WTC11 (cell line): ENCODE results near the gene INPPL1. TPM values are rescaled to one million over a fixed set of nuclear protein-coding genes. Genes with fewer than 3 reads are reported as not detected.

Experiments
- ATAC-seq: fragments of 200-7000 bp; cut with Tn5 transposase; 2 replicates; pipeline ENCODE4 v1.10.0; 2021; ENCODE audit warnings: mild to moderate bottlenecking, moderate library complexity
- CTCF ChIA-PET: fragments of 300-600 bp; sonication (Branson Sonifier 250); formaldehyde crosslinking; loops from one replicate; lab custom pipeline; 2021; ENCODE audit warnings: antibody characterized with exemption; lab: Charles Lee
- POLR2A ChIA-PET: fragments of 350-600 bp; sonication (Branson Sonifier 250); formaldehyde crosslinking; loops from one replicate; lab custom pipeline; 2021; ENCODE audit warnings: antibody characterized with exemption; lab: Charles Lee
- DNase-seq: peaks from one replicate; pipeline ENCODE4 v3.0.0; 2021; ENCODE audit warnings: low spot score
- H3K27ac Mint-ChIP-seq: 2 replicates; pipeline ENCODE4 v1.8.0; 2021; ENCODE audit warnings: mixed read lengths
- H3K27me3 Mint-ChIP-seq: 2 replicates; pipeline ENCODE4 v1.8.0; 2021; ENCODE audit warnings: low read depth, mild to moderate bottlenecking, moderate library complexity, mixed read lengths
- H3K36me3 Mint-ChIP-seq: 2 replicates; pipeline ENCODE4 v1.8.0; 2021; ENCODE audit warnings: mixed read lengths
- H3K4me1 Mint-ChIP-seq: 2 replicates; pipeline ENCODE4 v1.8.0; 2022; ENCODE audit warnings: mixed read lengths
- H3K4me3 Mint-ChIP-seq: 2 replicates; pipeline ENCODE4 v1.8.0; 2021; ENCODE audit warnings: mild to moderate bottlenecking, moderate library complexity, mixed read lengths
- H3K9me3 Mint-ChIP-seq: 2 replicates; pipeline ENCODE4 v1.8.0; 2021; ENCODE audit warnings: mixed read lengths
- AR ChIP-seq: fragments of 250-450 bp; sonication (Bioruptor Pico); IDR thresholded peaks from 2 replicates; pipeline ENCODE4 v1.9.0; 2021; ENCODE audit warnings: mild to moderate bottlenecking
- EMX1 ChIP-seq: fragments of 250-450 bp; sonication (Bioruptor Pico); IDR thresholded peaks from 2 replicates; pipeline ENCODE4 v1.8.0; 2021; ENCODE audit warnings: mild to moderate bottlenecking
- ESRRA ChIP-seq: sonication (generic); formaldehyde crosslinking; IDR thresholded peaks from 2 replicates; pipeline ENCODE4 v1.8.1; 2022; ENCODE audit warnings: mild to moderate bottlenecking, missing genetic modification reagents, borderline replicate concordance
- HMGA2 ChIP-seq: fragments of 250-450 bp; sonication (Bioruptor Pico); IDR thresholded peaks from 2 replicates; pipeline ENCODE4 v1.4.0; 2021; ENCODE audit warnings: mild to moderate bottlenecking, moderate library complexity
- MXD4 ChIP-seq: fragments of 250-450 bp; sonication (Bioruptor Pico); IDR thresholded peaks from 2 replicates; pipeline ENCODE4 v1.8.0; 2021; ENCODE audit warnings: mild to moderate bottlenecking, moderate library complexity, borderline replicate concordance
- NR1H2 ChIP-seq: sonication (generic); formaldehyde crosslinking; IDR thresholded peaks from 2 replicates; pipeline ENCODE4 v1.9.0; 2021; ENCODE audit warnings: mild to moderate bottlenecking, moderate library complexity, missing genetic modification reagents
- NR3C1 ChIP-seq: sonication (generic); formaldehyde crosslinking; conservative IDR thresholded peaks from 2 replicates; pipeline ENCODE4 v1.8.1; 2023; ENCODE audit warnings: low read depth, mild to moderate bottlenecking, missing genetic modification reagents
- PRDM15 ChIP-seq: sonication (generic); formaldehyde crosslinking; IDR thresholded peaks from 2 replicates; pipeline ENCODE4 v1.8.0; 2022; ENCODE audit warnings: missing genetic modification reagents
- SMAD4 ChIP-seq: sonication (generic); formaldehyde crosslinking; IDR thresholded peaks from 2 replicates; pipeline ENCODE4 v1.8.0; 2022; ENCODE audit warnings: mild to moderate bottlenecking, missing genetic modification reagents
- TEAD1 ChIP-seq: sonication (generic); formaldehyde crosslinking; IDR thresholded peaks from 2 replicates; pipeline ENCODE4 v1.8.0; 2022; ENCODE audit warnings: mild to moderate bottlenecking, missing genetic modification reagents
- ZNF263 ChIP-seq: sonication (generic); formaldehyde crosslinking; IDR thresholded peaks from 2 replicates; pipeline ENCODE4 v1.8.1; 2022; ENCODE audit warnings: low read depth, mild to moderate bottlenecking, moderate library complexity, missing genetic modification reagents
- ZNF671 ChIP-seq: fragments of 250-450 bp; sonication (Bioruptor Pico); IDR thresholded peaks from 2 replicates; pipeline ENCODE4 v1.8.0; 2021; ENCODE audit warnings: mild to moderate bottlenecking
- total RNA-seq: library from RNA; stranded (reverse); gene quantifications from 3 replicates; pipeline ENCODE4 v1.2.3, GENCODE V29; 2021
- TF ChIP-seq, protein P1 (sequence below): sonication (generic); formaldehyde crosslinking; IDR thresholded peaks from 2 replicates; pipeline ENCODE4 v1.8.0; 2022; ENCODE audit warnings: mild to moderate bottlenecking, missing genetic modification reagents
- TF ChIP-seq, protein P2 (sequence below): fragments of 250-450 bp; sonication (Bioruptor Pico); IDR thresholded peaks from 2 replicates; pipeline ENCODE4 v1.9.0; 2021; ENCODE audit warnings: moderate library complexity, mild to moderate bottlenecking, inconsistent platforms, borderline replicate concordance
- TF ChIP-seq, protein P3 (sequence below): fragments of 250-450 bp; sonication (Bioruptor Pico); IDR thresholded peaks from 2 replicates; pipeline ENCODE4 v2.1.2; 2022; ENCODE audit warnings: mild to moderate bottlenecking, moderate library complexity
- TF ChIP-seq, protein P4 (sequence below): sonication (generic); formaldehyde crosslinking; conservative IDR thresholded peaks from 2 replicates; pipeline ENCODE4 v1.8.1; 2023; ENCODE audit warnings: mild to moderate bottlenecking, low read depth, missing genetic modification reagents, moderate library complexity
- TF ChIP-seq, protein P5 (sequence below): sonication (generic); formaldehyde crosslinking; IDR thresholded peaks from 2 replicates; pipeline ENCODE4 v1.8.1; 2023; ENCODE audit warnings: mild to moderate bottlenecking, moderate library complexity, missing genetic modification reagents

The INPPL1 gene
- total RNA-seq, 1 experiment from 2014 or later, result 136 TPM

GRCh38 chr11:72191961-72192381 lies 32.6 kb upstream of the INPPL1 start, which contains the start of gene FOLR1:
Gene FOLR1 (plus strand): TSS chr11:72192140. CDS start chr11:72192174, 34 bp downstream.
- no peak within 1 kb of the TSS; the same call in 1 of the 2 replicates for H3K27ac Mint-ChIP-seq
- TF ChIP-seq NR1H2 (CRISPR knock-in tag), result no peak
- no peak for TF ChIP-seq AR (CRISPR knock-in tag)
- no peak for TF ChIP-seq HMGA2 (CRISPR knock-in tag)
- ATAC-seq (peak; percentile 89), DNase-seq (peak; percentile 41)
- no peaks in the 10 kb centered on the region for H3K36me3 Mint-ChIP-seq
- no peaks in the 10 kb centered on the region for H3K9me3 Mint-ChIP-seq
- ChIA-PET CTCF (interaction anchor here (1.1 to 1.9 kb wide), 4 partner anchors 9 to 100 kb away, joined by 3 to 7 read pairs (median 4); no protein-coding TSS in a partner anchor), POLR2A (no interaction called here)
- no peak within 1 kb of the TSS for H3K4me3 Mint-ChIP-seq
- H3K27me3 Mint-ChIP-seq, result no peaks in the 10 kb centered on the region
- peaks cover 8% of the 10 kb centered on the region for H3K4me1 Mint-ChIP-seq

DNA sequence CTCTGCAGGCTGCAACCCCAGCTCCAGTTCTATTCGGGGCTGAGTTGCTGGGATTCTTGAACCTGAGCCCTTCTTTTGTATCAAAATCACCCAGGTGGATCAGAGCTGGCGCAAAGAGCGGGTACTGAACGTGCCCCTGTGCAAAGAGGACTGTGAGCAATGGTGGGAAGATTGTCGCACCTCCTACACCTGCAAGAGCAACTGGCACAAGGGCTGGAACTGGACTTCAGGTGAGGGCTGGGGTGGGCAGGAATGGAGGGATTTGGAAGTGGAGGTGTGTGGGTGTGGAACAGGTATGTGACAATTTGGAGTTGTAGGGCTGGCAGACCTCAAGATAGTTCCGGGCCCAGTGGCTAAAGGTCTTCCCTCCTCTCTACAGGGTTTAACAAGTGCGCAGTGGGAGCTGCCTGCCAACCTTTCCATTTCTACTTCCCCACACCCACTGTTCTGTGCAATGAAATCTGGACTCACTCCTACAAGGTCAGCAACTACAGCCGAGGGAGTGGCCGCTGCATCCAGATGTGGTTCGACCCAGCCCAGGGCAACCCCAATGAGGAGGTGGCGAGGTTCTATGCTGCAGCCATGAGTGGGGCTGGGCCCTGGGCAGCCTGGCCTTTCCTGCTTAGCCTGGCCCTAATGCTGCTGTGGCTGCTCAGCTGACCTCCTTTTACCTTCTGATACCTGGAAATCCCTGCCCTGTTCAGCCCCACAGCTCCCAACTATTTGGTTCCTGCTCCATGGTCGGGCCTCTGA lies 28.9 kb upstream of the INPPL1 start:
- ChIA-PET POLR2A (no interaction called here), CTCF (interaction anchor here (1.0 to 1.4 kb wide), 2 partner anchors 52 to 170 kb away, joined by 3 to 4 read pairs; no protein-coding TSS in a partner anchor)
- no peak for DNase-seq
- Mint-ChIP-seq H3K36me3 (no peaks in the 10 kb centered on the region), H3K9me3 (peaks cover 2% of the 10 kb centered on the region; the same call in 1 of the 2 replicates), H3K27me3 (no peaks in the 10 kb centered on the region), H3K4me3 (no peak overlapping the region), H3K4me1 (peaks cover 8% of the 10 kb centered on the region), H3K27ac (no peak overlapping the region)
- no peak for ATAC-seq
- TF ChIP-seq PRDM15 (CRISPR knock-in tag), result no peak
- TF ChIP-seq, protein P1, sequence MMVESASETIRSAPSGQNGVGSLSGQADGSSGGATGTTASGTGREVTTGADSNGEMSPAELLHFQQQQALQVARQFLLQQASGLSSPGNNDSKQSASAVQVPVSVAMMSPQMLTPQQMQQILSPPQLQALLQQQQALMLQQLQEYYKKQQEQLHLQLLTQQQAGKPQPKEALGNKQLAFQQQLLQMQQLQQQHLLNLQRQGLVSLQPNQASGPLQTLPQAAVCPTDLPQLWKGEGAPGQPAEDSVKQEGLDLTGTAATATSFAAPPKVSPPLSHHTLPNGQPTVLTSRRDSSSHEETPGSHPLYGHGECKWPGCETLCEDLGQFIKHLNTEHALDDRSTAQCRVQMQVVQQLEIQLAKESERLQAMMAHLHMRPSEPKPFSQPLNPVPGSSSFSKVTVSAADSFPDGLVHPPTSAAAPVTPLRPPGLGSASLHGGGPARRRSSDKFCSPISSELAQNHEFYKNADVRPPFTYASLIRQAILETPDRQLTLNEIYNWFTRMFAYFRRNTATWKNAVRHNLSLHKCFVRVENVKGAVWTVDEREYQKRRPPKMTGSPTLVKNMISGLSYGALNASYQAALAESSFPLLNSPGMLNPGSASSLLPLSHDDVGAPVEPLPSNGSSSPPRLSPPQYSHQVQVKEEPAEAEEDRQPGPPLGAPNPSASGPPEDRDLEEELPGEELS (CRISPR knock-in tag), result no peak
- TF ChIP-seq, protein P2, sequence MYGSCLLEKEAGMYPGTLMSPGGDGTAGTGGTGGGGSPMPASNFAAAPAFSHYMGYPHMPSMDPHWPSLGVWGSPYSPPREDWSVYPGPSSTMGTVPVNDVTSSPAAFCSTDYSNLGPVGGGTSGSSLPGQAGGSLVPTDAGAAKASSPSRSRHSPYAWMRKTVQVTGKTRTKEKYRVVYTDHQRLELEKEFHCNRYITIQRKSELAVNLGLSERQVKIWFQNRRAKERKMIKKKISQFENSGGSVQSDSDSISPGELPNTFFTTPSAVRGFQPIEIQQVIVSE (CRISPR knock-in tag), result no peak
- no peak for TF ChIP-seq SMAD4 (CRISPR knock-in tag)
- TF ChIP-seq, protein P3, sequence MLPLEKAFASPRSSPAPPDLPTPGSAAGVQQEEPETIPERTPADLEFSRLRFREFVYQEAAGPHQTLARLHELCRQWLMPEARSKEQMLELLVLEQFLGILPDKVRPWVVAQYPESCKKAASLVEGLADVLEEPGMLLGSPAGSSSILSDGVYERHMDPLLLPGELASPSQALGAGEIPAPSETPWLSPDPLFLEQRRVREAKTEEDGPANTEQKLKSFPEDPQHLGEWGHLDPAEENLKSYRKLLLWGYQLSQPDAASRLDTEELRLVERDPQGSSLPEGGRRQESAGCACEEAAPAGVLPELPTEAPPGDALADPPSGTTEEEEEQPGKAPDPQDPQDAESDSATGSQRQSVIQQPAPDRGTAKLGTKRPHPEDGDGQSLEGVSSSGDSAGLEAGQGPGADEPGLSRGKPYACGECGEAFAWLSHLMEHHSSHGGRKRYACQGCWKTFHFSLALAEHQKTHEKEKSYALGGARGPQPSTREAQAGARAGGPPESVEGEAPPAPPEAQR (CRISPR knock-in tag), result no peak
- no peak for TF ChIP-seq EMX1 (CRISPR knock-in tag)
- no peak for TF ChIP-seq TEAD1 (CRISPR knock-in tag)
- no peak for TF ChIP-seq NR3C1
- no peak for TF ChIP-seq ESRRA
- no peak for TF ChIP-seq MXD4
- TF ChIP-seq ZNF671 (CRISPR knock-in tag), result no peak
- TF ChIP-seq ZNF263, result no peak
- TF ChIP-seq, protein P4, sequence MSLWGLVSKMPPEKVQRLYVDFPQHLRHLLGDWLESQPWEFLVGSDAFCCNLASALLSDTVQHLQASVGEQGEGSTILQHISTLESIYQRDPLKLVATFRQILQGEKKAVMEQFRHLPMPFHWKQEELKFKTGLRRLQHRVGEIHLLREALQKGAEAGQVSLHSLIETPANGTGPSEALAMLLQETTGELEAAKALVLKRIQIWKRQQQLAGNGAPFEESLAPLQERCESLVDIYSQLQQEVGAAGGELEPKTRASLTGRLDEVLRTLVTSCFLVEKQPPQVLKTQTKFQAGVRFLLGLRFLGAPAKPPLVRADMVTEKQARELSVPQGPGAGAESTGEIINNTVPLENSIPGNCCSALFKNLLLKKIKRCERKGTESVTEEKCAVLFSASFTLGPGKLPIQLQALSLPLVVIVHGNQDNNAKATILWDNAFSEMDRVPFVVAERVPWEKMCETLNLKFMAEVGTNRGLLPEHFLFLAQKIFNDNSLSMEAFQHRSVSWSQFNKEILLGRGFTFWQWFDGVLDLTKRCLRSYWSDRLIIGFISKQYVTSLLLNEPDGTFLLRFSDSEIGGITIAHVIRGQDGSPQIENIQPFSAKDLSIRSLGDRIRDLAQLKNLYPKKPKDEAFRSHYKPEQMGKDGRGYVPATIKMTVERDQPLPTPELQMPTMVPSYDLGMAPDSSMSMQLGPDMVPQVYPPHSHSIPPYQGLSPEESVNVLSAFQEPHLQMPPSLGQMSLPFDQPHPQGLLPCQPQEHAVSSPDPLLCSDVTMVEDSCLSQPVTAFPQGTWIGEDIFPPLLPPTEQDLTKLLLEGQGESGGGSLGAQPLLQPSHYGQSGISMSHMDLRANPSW (CRISPR knock-in tag), result no peak
- TF ChIP-seq, protein P5, sequence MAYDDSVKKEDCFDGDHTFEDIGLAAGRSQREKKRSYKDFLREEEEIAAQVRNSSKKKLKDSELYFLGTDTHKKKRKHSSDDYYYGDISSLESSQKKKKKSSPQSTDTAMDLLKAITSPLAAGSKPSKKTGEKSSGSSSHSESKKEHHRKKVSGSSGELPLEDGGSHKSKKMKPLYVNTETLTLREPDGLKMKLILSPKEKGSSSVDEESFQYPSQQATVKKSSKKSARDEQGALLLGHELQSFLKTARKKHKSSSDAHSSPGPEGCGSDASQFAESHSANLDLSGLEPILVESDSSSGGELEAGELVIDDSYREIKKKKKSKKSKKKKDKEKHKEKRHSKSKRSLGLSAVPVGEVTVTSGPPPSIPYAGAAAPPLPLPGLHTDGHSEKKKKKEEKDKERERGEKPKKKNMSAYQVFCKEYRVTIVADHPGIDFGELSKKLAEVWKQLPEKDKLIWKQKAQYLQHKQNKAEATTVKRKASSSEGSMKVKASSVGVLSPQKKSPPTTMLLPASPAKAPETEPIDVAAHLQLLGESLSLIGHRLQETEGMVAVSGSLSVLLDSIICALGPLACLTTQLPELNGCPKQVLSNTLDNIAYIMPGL (CRISPR knock-in tag), result no peak
